C4-2B (cell line): ENCODE results near the gene MYL12B.

Experiments
- H3K27ac ChIP-seq: fragments of 450-650 bp; 2 replicates; pipeline ENCODE4 v1.5.1; 2017
- CTCF ChIP-seq: fragments of 450-650 bp; conservative IDR thresholded peaks from 2 replicates; pipeline ENCODE4 v1.5.1; 2017; ENCODE audit warnings: mild to moderate bottlenecking
- ZFX ChIP-seq: fragments of 450-650 bp; IDR thresholded peaks from 2 replicates; pipeline ENCODE4 v1.6.1; 2017

MYL12B gene

GRCh38 chr18:3226048-3226447 is 35.9 kb upstream of the MYL12B start:
- no peak overlapping the region for H3K27ac ChIP-seq
- TF ChIP-seq ZFX (no peak), CTCF (no peak)

- no peak for TF ChIP-seq ZFX
- no peak for TF ChIP-seq CTCF
These were observed 31.3 kb upstream of the MYL12B start for GRCh38 chr18:3230401-3231334.

GRCh38 chr18:3233004-3233403 is 28.9 kb upstream of the MYL12B start:
- H3K27ac ChIP-seq = no peak overlapping the region
- TF ChIP-seq CTCF = no peak
- no peak for TF ChIP-seq ZFX

More at GRCh38 chr18:3230401-3231334, 31.3 kb upstream of the MYL12B start:
- H3K27ac ChIP-seq = no peak overlapping the region

GRCh38 chr18:3233433-3234168 is 28.3 kb upstream of the MYL12B start:
- H3K27ac ChIP-seq = no peak overlapping the region
- no peak for TF ChIP-seq CTCF
- TF ChIP-seq ZFX = no peak

GRCh38 chr18:3234457-3234856 is 27.5 kb upstream of the MYL12B start:
- no peak overlapping the region for H3K27ac ChIP-seq
- TF ChIP-seq ZFX (no peak), CTCF (no peak)

GRCh38 chr18:3235846-3236245 is 26.1 kb upstream of the MYL12B start:
- no peak for TF ChIP-seq ZFX
- TF ChIP-seq CTCF = no peak

GRCh38 chr18:3236470-3236869 is 25.5 kb upstream of the MYL12B start:
- TF ChIP-seq ZFX = no peak
- no peak for TF ChIP-seq CTCF
- H3K27ac ChIP-seq = no peak overlapping the region

More at GRCh38 chr18:3235846-3236245, 26.1 kb upstream of the MYL12B start:
- H3K27ac ChIP-seq = no peak overlapping the region
